Measurements from ENCODE around the gene NUP153. TPM values are rescaled to one million over a fixed set of nuclear protein-coding genes. Genes with fewer than 3 reads are reported as not detected.

The NUP153 gene
- total and polyA plus RNA-seq, 9 donors, result 14.2 to 43.4 (median 33.4) TPM

DNA sequence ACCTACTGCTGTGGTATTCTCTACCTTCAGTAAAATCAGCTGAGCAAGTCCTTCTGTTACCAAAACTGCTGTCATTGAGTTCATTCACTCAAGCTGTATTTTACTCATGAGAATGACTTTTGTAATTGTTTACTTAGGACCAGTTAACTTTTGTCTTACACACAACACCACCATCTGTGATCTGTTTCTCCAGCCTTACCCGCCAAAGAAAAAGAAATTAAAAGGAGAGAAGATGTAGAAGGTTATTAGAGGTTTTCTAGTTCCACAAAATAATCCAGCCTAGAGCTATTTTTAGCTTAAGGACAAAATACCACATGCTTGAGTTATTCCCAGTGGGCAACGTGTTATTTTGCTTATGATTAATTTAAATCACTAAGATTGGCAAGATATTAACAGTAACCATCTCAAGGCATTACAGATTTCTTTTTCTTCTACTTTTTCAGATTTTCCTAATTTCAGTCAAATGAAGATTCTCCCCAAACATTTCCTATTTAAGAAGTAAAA lies 68.5 kb downstream of the NUP153 start:
- H3K9me3 ChIP-seq, result no peaks in the 10 kb centered on the region
- no peak for DNase-seq
- no peaks in the 10 kb centered on the region for H3K27me3 ChIP-seq
- no peak overlapping the region for H3K27ac ChIP-seq
- intact Hi-C loops (cut with DNase I), result no loop called here
- no peaks in the 10 kb centered on the region for H3K36me3 ChIP-seq
- H3K4me3 ChIP-seq, result no peak overlapping the region
- no peaks in the 10 kb centered on the region for H3K4me1 ChIP-seq (ENCODE audit: insufficient read depth)
- WGBS, 3 donors, result 41 to 46% (median 43%) methylated on average over 2 of the region's 2 CpGs
- TF ChIP-seq POLR2A (IDR thresholded peaks at IDR 0.05) (no peak), EP300 (IDR thresholded peaks at IDR 0.05) (no peak)
- TF ChIP-seq, protein P1, sequence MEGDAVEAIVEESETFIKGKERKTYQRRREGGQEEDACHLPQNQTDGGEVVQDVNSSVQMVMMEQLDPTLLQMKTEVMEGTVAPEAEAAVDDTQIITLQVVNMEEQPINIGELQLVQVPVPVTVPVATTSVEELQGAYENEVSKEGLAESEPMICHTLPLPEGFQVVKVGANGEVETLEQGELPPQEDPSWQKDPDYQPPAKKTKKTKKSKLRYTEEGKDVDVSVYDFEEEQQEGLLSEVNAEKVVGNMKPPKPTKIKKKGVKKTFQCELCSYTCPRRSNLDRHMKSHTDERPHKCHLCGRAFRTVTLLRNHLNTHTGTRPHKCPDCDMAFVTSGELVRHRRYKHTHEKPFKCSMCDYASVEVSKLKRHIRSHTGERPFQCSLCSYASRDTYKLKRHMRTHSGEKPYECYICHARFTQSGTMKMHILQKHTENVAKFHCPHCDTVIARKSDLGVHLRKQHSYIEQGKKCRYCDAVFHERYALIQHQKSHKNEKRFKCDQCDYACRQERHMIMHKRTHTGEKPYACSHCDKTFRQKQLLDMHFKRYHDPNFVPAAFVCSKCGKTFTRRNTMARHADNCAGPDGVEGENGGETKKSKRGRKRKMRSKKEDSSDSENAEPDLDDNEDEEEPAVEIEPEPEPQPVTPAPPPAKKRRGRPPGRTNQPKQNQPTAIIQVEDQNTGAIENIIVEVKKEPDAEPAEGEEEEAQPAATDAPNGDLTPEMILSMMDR (IDR thresholded peaks at IDR 0.05), result no peak

DNA sequence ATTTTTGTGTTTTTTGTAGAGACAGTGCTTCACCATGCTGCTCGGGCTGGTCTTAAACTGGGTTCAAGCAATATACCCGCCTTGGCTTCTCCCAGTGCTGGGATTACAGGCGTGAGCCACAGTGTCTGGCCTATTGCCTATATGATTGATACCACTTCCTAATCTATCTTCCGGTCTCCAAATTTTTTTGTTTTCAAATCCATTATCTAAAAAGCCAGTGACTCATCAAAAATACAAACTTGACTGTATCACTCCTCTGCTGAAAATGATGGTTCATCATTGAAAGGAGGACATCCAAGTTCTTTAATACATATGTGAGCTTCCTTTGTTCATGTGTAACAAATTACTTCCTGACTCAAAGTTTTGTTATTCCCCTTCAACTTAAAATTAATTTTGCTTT lies 71.2 kb downstream of the NUP153 start:
- no peak for DNase-seq
- Histone ChIP-seq H3K4me3 (no peak overlapping the region), H3K27ac (no peak overlapping the region), H3K27me3 (no peaks in the 10 kb centered on the region), H3K4me1 (ENCODE audit: insufficient read depth) (no peaks in the 10 kb centered on the region), H3K36me3 (no peaks in the 10 kb centered on the region), H3K9me3 (no peaks in the 10 kb centered on the region)
- WGBS, 3 donors, result 94 to 99% (median 97%) methylated on average over 4 of the region's 4 CpGs
- intact Hi-C loops (cut with DNase I), result no loop called here
- TF ChIP-seq, protein P1 (IDR thresholded peaks at IDR 0.05), result no peak
- TF ChIP-seq POLR2A (IDR thresholded peaks at IDR 0.05) (no peak), EP300 (IDR thresholded peaks at IDR 0.05) (no peak)

DNA sequence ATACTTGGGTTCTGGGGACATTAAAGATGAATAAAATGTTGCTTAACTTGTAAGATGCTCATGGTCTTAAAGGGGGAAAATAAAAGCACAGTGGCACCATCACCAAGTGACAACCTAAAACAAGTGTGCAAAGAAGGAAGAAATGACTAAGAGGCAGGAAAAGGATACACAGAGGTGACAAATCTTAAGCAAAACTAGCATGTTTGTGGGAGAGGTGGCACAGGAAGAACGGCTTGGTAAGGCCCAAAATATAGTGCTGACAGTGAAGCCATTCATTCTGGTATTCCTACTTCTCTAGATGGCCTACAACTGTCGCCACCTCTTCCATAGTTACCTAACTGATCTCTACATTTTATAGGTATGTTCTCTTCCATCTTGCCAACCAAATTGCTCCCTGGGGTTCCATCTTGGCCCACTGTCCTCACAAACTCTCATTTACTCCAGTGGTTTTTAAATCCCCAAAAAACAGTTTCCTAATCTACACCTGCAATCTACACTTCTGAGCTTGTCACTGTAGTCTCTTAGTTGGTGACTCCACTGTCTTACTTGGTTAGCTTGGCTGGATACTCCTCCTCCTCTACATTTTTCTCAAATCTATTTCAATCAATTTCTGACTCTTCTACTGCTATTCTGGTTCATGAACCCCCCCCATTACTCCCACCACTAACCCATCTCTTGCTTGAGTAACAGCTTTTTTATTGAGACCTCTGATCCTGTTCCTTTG lies 73.1 kb downstream of the NUP153 start:
- Histone ChIP-seq H3K27me3 (no peaks in the 10 kb centered on the region), H3K4me3 (no peak overlapping the region), H3K9me3 (no peaks in the 10 kb centered on the region), H3K4me1 (ENCODE audit: insufficient read depth) (no peaks in the 10 kb centered on the region), H3K27ac (no peak overlapping the region), H3K36me3 (no peaks in the 10 kb centered on the region)
- TF ChIP-seq POLR2A (IDR thresholded peaks at IDR 0.05) (no peak), EP300 (IDR thresholded peaks at IDR 0.05) (no peak)
- TF ChIP-seq, protein P1 (IDR thresholded peaks at IDR 0.05), result no peak
- intact Hi-C loops (cut with DNase I), result no loop called here
- no peak for DNase-seq
- 89 to 95% (median 91%) methylated on average over 2 of the region's 2 CpGs for WGBS, 3 donors

DNA sequence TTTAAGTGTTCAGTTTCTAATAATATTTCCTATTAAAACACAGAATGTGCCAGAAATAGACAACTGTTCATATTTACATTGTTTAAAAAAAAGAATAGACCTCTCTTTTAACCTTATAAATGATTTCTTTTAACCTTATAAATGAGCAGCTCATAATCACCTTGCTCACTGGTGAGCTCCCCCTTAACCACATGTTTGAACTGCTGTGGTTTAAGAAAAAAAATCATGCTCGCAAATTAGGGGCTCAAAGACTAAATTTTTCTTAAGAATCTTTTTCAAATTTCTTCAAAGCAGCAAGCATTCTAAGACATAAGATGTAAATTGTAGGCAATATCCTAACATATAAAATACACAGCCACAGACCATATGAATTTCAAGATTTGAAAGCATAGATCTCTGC lies 73.8 kb downstream of the NUP153 start:
- intact Hi-C loops (cut with DNase I), result no loop called here
- Histone ChIP-seq H3K4me1 (ENCODE audit: insufficient read depth) (no peaks in the 10 kb centered on the region), H3K27me3 (no peaks in the 10 kb centered on the region), H3K27ac (no peak overlapping the region), H3K4me3 (no peak overlapping the region), H3K9me3 (no peaks in the 10 kb centered on the region), H3K36me3 (no peaks in the 10 kb centered on the region)
- 93 to 98% (median 95%) methylated on average over 1 of the region's 1 CpG for WGBS, 3 donors
- TF ChIP-seq POLR2A (IDR thresholded peaks at IDR 0.05), result no peak
- DNase-seq, result no peak

DNA sequence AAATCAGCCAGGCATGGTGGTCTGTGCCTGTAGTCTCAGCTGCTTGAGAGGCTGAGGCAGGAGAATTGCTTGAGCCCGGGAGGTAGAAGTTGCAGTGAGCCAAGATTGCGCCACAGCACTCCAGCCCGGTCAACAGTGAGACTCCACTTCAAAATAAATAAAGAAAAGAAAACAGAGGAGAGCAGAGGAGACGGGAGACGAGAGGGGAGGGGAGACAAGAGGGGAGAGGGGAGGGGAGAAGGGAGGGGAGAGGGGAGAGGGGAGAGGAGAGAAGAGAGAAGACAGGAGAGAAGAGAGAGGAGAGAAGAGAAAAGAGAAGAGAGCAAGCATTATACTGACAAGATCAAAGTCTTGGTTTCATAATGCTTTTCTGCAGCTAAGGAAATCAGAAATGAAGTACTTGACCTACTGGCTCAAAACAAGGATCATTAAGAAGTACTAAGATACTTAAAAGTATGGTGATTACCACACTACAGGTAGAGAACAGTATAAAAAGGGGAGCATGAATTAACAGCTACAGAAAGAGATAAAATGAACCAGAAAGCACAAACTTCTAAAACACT lies 76.1 kb downstream of the NUP153 start:
- Histone ChIP-seq H3K4me3 (no peak overlapping the region), H3K27me3 (no peaks in the 10 kb centered on the region), H3K36me3 (no peaks in the 10 kb centered on the region), H3K4me1 (ENCODE audit: insufficient read depth) (no peaks in the 10 kb centered on the region), H3K27ac (no peak overlapping the region), H3K9me3 (no peaks in the 10 kb centered on the region)
- TF ChIP-seq EP300 (IDR thresholded peaks at IDR 0.05), result no peak
- TF ChIP-seq, protein P1 (IDR thresholded peaks at IDR 0.05), result no peak
- no peak for TF ChIP-seq POLR2A (IDR thresholded peaks at IDR 0.05)
- 50 to 66% (median 55%) methylated on average over 5 of the region's 5 CpGs for WGBS, 3 donors
- no peak for DNase-seq
- intact Hi-C loops (cut with DNase I), result no loop called here
